ENCODE data around the gene NPY5R. TPM values are rescaled to one million over a fixed set of nuclear protein-coding genes. Genes with fewer than 3 reads are reported as not detected.

NPY5R gene
- total and polyA plus RNA-seq, 2 donors (not counting 1 experiment from before 2014, with no cell fraction given) = not detected

DNA sequence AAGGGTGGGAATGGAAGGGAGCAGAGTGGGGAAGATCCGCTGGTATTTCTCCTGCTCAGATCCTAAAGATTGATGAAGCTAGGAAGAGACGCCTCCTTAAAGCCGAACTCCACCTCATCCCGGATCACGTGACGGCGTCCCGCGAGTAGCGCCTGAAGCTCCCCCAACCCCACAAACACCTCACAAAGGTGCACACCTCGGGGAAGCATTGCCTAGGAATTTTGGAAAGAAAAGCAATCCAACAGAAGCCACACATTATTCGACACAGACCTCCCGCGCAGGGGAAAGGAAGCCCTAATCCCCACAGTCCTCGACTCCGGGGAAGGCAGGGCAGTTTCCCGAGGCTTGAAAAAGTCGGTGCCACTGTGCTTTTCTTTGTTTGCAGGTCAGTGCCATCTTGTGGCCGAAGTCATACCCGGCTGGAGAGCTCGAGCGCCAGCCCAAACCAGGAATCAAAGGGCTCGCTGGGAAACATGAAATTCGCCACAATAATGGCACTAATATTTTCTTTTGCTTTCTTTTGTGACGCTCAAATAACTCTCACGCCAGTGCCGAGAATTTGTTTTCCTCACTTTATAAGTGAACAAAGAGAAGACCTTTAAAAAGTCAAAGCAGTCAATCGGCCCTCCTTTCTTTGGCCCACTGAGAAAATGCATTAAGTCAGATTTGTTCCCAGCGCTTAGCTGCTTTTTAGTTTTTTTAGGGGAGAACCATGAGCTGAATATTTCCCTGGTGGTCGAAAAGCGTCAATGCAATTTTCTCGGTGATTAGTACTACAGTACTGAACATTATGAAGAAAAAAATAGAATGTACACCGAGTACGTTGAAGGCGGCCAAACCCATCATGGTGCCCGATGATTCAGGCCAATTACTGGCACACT, 10.9 kb upstream of the NPY5R start, which contains the start of gene NPY1R:
NPY1R (minus strand) TSS at position 71 of the 881 bp plus-strand sequence. CDS start 6,042 bp downstream, outside the sequence.
- H2AFZ ChIP-seq (ENCODE audit: insufficient read depth, low read depth, low read length, poor library complexity, severe bottlenecking) = peak within 1 kb of the TSS; percentile 61
- no peak within 1 kb of the TSS for H3K27ac Mint-ChIP-seq
- H3K4me3 Mint-ChIP-seq = peak within 1 kb of the TSS; percentile 78
- WGBS (ENCODE audit: insufficient coverage) = 1% methylated on average over 27 of the region's 36 CpGs
- H3K9ac ChIP-seq (ENCODE audit: low read length) = peak within 1 kb of the TSS; percentile 46
- H3K27me3 Mint-ChIP-seq = peaks cover 57% of the 10 kb centered on the region
- CTCF ChIA-PET = interaction anchor here (1.0 to 1.9 kb wide), 3 partner anchors 10 to 834 kb away, joined by 3 to 5 read pairs (median 3); no protein-coding TSS in a partner anchor
- H3K9me3 ChIP-seq (ENCODE audit: control extremely low read depth in 1 of 3, control insufficient read depth in 2 of 3, insufficient read depth in 1 of 3, low read length in 2 of 3) = peaks cover 0 to 4% (median 0%) of the 10 kb centered on the region in 3 donors
- H3K36me3 ChIP-seq (replicated peaks in 1 of 2; ENCODE audit: control extremely low read depth in 1 of 2, control insufficient read depth in 1 of 2, extremely low read depth in 1 of 2, insufficient read depth in 2 of 2, low read length in 1 of 2) = no peaks in the 10 kb centered on the region
- no peak for TF ChIP-seq EZH2 (IDR thresholded peaks at IDR 0.05; ENCODE audit: borderline replicate concordance, insufficient read depth, low read depth, low read length, poor library complexity, severe bottlenecking)
- TF ChIP-seq, protein P1, sequence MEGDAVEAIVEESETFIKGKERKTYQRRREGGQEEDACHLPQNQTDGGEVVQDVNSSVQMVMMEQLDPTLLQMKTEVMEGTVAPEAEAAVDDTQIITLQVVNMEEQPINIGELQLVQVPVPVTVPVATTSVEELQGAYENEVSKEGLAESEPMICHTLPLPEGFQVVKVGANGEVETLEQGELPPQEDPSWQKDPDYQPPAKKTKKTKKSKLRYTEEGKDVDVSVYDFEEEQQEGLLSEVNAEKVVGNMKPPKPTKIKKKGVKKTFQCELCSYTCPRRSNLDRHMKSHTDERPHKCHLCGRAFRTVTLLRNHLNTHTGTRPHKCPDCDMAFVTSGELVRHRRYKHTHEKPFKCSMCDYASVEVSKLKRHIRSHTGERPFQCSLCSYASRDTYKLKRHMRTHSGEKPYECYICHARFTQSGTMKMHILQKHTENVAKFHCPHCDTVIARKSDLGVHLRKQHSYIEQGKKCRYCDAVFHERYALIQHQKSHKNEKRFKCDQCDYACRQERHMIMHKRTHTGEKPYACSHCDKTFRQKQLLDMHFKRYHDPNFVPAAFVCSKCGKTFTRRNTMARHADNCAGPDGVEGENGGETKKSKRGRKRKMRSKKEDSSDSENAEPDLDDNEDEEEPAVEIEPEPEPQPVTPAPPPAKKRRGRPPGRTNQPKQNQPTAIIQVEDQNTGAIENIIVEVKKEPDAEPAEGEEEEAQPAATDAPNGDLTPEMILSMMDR (IDR thresholded peaks at IDR 0.05) = peak; percentile 38
- POLR2A ChIA-PET = no interaction called here
- peak within 1 kb of the TSS in 4 of 5 experiments; percentile 14 to 44 (median 26) for H3K4me3 ChIP-seq (ENCODE audit: control extremely low read depth in 1 of 5, extremely low read depth in 1 of 5, insufficient read depth in 1 of 5, low read depth in 2 of 5, low read length in 4 of 5)
- no peak for ATAC-seq (ENCODE audit: low read depth)
- no peaks in the 10 kb centered on the region for H3K79me2 ChIP-seq (ENCODE audit: control insufficient read depth, insufficient read depth, low read length)
- H3K27me3 ChIP-seq (replicated peaks in 1 of 4; ENCODE audit: control extremely low read depth in 1 of 4, control insufficient read depth in 3 of 4, insufficient read depth in 4 of 4, low read length in 3 of 4) = peaks cover 0 to 29% (median 17%) of the 10 kb centered on the region in 4 experiments
- peaks cover 16% of the 10 kb centered on the region for H3K4me1 Mint-ChIP-seq
- no peak within 1 kb of the TSS for H3K27ac ChIP-seq (ENCODE audit: low read length in 2 of 2)
- no peaks in the 10 kb centered on the region for H4K20me1 ChIP-seq (ENCODE audit: control insufficient read depth, insufficient read depth, low read length, poor library complexity, severe bottlenecking)
- H3K9me3 Mint-ChIP-seq (ENCODE audit: insufficient read depth) = no peaks in the 10 kb centered on the region
- intact Hi-C loops (cut with micrococcal nuclease) = loop anchor here (5.0 kb wide), 1 partner anchor 285 kb away; no protein-coding TSS in a partner anchor
- peak; percentile 43 for DNase-seq
- H3K4me2 ChIP-seq (replicated peaks; ENCODE audit: low read depth, low read length, poor library complexity, severe bottlenecking) = peak within 1 kb of the TSS; percentile 74
- H3K4me1 ChIP-seq (ENCODE audit: control insufficient read depth in 2 of 2, insufficient read depth in 2 of 2, low read length in 2 of 2) = peaks cover 14 to 21% of the 10 kb centered on the region in 2 donors

DNA sequence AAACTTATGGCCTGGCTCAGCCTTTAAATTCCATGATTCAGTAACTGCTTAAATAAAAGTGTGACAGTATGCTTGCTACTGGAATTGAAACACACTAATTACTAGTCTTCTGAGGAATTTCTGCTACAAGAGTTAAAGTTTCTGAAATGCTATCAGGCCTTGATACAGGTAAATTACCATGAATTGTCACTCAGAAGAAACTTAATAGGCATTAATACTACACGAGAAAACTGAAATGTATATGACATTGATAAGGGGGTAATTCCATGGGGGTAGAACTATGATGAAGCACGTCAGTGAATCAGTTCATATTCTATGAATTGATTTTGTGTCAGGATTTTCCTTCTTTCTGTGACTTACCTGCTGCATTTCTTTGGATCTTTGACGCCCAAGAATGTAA, 8.3 kb upstream of the NPY5R start:
- Mint-ChIP-seq H3K4me3 (no peak overlapping the region), H3K27me3 (peaks cover 60% of the 10 kb centered on the region), H3K27ac (no peak overlapping the region), H3K4me1 (peaks cover 16% of the 10 kb centered on the region), H3K9me3 (ENCODE audit: insufficient read depth) (no peaks in the 10 kb centered on the region)
- no peak overlapping the region for H3K4me3 ChIP-seq (ENCODE audit: control extremely low read depth in 1 of 5, extremely low read depth in 1 of 5, insufficient read depth in 1 of 5, low read depth in 2 of 5, low read length in 4 of 5)
- ChIA-PET CTCF (no interaction called here), POLR2A (no interaction called here)
- H4K20me1 ChIP-seq (ENCODE audit: control insufficient read depth, insufficient read depth, low read length, poor library complexity, severe bottlenecking) = no peaks in the 10 kb centered on the region
- H3K4me1 ChIP-seq (ENCODE audit: control insufficient read depth in 2 of 2, insufficient read depth in 2 of 2, low read length in 2 of 2) = peaks cover 14 to 21% of the 10 kb centered on the region in 2 donors
- no peak overlapping the region for H3K9ac ChIP-seq (ENCODE audit: low read length)
- ATAC-seq (ENCODE audit: low read depth) (no peak), DNase-seq (no peak)
- H3K9me3 ChIP-seq (ENCODE audit: control extremely low read depth in 1 of 3, control insufficient read depth in 2 of 3, insufficient read depth in 1 of 3, low read length in 2 of 3) = peaks cover 0 to 4% (median 0%) of the 10 kb centered on the region in 3 donors
- peaks cover 0 to 26% (median 19%) of the 10 kb centered on the region in 4 experiments for H3K27me3 ChIP-seq (replicated peaks in 1 of 4; ENCODE audit: control extremely low read depth in 1 of 4, control insufficient read depth in 3 of 4, insufficient read depth in 4 of 4, low read length in 3 of 4)
- no peak for TF ChIP-seq EZH2 (IDR thresholded peaks at IDR 0.05; ENCODE audit: borderline replicate concordance, insufficient read depth, low read depth, low read length, poor library complexity, severe bottlenecking)
- TF ChIP-seq, protein P1 (IDR thresholded peaks at IDR 0.05) = no peak
- H3K79me2 ChIP-seq (ENCODE audit: control insufficient read depth, insufficient read depth, low read length) = no peaks in the 10 kb centered on the region
- no peak overlapping the region for H3K4me2 ChIP-seq (replicated peaks; ENCODE audit: low read depth, low read length, poor library complexity, severe bottlenecking)
- H2AFZ ChIP-seq (ENCODE audit: insufficient read depth, low read depth, low read length, poor library complexity, severe bottlenecking) = no peak overlapping the region
- intact Hi-C loops (cut with micrococcal nuclease) = no loop called here
- 57% methylated on average over 1 of the region's 3 CpGs for WGBS (ENCODE audit: insufficient coverage)
- H3K36me3 ChIP-seq (replicated peaks in 1 of 2; ENCODE audit: control extremely low read depth in 1 of 2, control insufficient read depth in 1 of 2, extremely low read depth in 1 of 2, insufficient read depth in 2 of 2, low read length in 1 of 2) = no peaks in the 10 kb centered on the region
- no peak overlapping the region for H3K27ac ChIP-seq (ENCODE audit: low read length in 2 of 2)

All from B cell (primary cell).